ENCODE results near the gene TLR1.
"Not testable (repeated sequence)": the region's sequence is repeated elsewhere in the genome, so short reads cannot be mapped to it uniquely, and the experiment has no call there.

Gene TLR1

GRCh38 chr4:38811297-38811696 lies 6.7 kb upstream of the TLR1 start:
- H3K4me3 ChIP-seq (ENCODE audit: control insufficient read depth, low read depth, low read length): no peak overlapping the region
- TF ChIP-seq CTCF (conservative IDR thresholded peaks at IDR 0.05; ENCODE audit: control insufficient read depth, insufficient read depth, low read depth, low read length): no peak
- DNase-seq (ENCODE audit: low read depth): no peak

- not testable (repeated sequence) for H3K4me3 ChIP-seq (ENCODE audit: control insufficient read depth, low read depth, low read length); DNase-seq (ENCODE audit: low read depth)
Observed at GRCh38 chr4:38807462-38807861, 2.9 kb upstream of the TLR1 start.

- not testable (repeated sequence) for H3K4me3 ChIP-seq (ENCODE audit: control insufficient read depth, low read depth, low read length); DNase-seq (ENCODE audit: low read depth)
Observed at GRCh38 chr4:38806251-38806650, 1.7 kb upstream of the TLR1 start.

- no peak overlapping the region for H3K4me3 ChIP-seq (ENCODE audit: control insufficient read depth, low read depth, low read length)
- peak; percentile 17 for DNase-seq (ENCODE audit: low read depth)
- no peak for TF ChIP-seq CTCF (conservative IDR thresholded peaks at IDR 0.05; ENCODE audit: control insufficient read depth, insufficient read depth, low read depth, low read length)
Observed at GRCh38 chr4:38805530-38806145, 1.0 kb upstream of the TLR1 start.

GRCh38 chr4:38803833-38804653 lies 548 bp downstream of the TLR1 start:
- no peak for TF ChIP-seq CTCF (conservative IDR thresholded peaks at IDR 0.05; ENCODE audit: control insufficient read depth, insufficient read depth, low read depth, low read length)
- no peak for DNase-seq (ENCODE audit: low read depth)
- no peak overlapping the region for H3K4me3 ChIP-seq (ENCODE audit: control insufficient read depth, low read depth, low read length)

- no peak overlapping the region for H3K4me3 ChIP-seq (ENCODE audit: control insufficient read depth, low read depth, low read length)
- DNase-seq (ENCODE audit: low read depth): no peak
- TF ChIP-seq CTCF (conservative IDR thresholded peaks at IDR 0.05; ENCODE audit: control insufficient read depth, insufficient read depth, low read depth, low read length): no peak
Observed at GRCh38 chr4:38802561-38803355, 1.8 kb downstream of the TLR1 start.

GRCh38 chr4:38800961-38801450 lies 3.6 kb downstream of the TLR1 start:
- no peak overlapping the region for H3K4me3 ChIP-seq (ENCODE audit: control insufficient read depth, low read depth, low read length)
- DNase-seq (ENCODE audit: low read depth): no peak
- TF ChIP-seq CTCF (conservative IDR thresholded peaks at IDR 0.05; ENCODE audit: control insufficient read depth, insufficient read depth, low read depth, low read length): no peak
